Lower leg skin (tissue), 4 donors: ENCODE measurements around the gene MAP3K7CL. TPM values are rescaled to one million over a fixed set of nuclear protein-coding genes. Genes with fewer than 3 reads are reported as not detected.

Experiments
- DNase-seq, 2 donors: peaks; one replicate each; pipeline ENCODE4 v3.0.0-alpha.2; 2019; ENCODE audit warnings: low spot score in 2 of 2
- H3K4me3 ChIP-seq: fragments of 200-600 bp; sonication (generic); 2 replicates; pipeline ENCODE4 v1.5.1; 2017; ENCODE audit warnings: mild to moderate bottlenecking, low read depth; ENCODE audit not compliant: poor library complexity, severe bottlenecking
- CTCF ChIP-seq, 3 donors: fragments of 450-650 bp; IDR thresholded peaks; one replicate each; pipeline ENCODE4 v1.5.1; 2016; ENCODE audit warnings: antibody characterized with exemption in 3 of 3, mild to moderate bottlenecking in 3 of 3, moderate library complexity in 2 of 3
- POLR2A ChIP-seq, 2 donors: fragments of 450-650 bp; IDR thresholded peaks; one replicate each; pipeline ENCODE4 v1.6.1; 2016 to 2017; ENCODE audit warnings: antibody characterized with exemption in 2 of 2, mild to moderate bottlenecking in 1 of 2, moderate library complexity in 1 of 2
- WGBS, 2 donors: methylation state at CpG; one replicate each; pipeline ENCODE4 v1.1.5; 2018; 5-methylcytosine and 5-hydroxymethylcytosine counted together
- intact Hi-C: fragments of 100-400 bp; cut with DNase I; formaldehyde crosslinking; loops from one replicate; pipeline ENCODE4 v1.15.0; 2023; ENCODE audit warnings: low total_unique reads
- total RNA-seq, 4 donors: library from RNA; depleted of rRNA; stranded (reverse); fragments of >200 nt; gene quantifications; one replicate each; pipeline ENCODE4 v1.1.0, GENCODE V29; 2016

The MAP3K7CL gene
- total RNA-seq, 4 donors from 2014 or later: 4.6 to 17.1 (median 8.8) TPM

DNA sequence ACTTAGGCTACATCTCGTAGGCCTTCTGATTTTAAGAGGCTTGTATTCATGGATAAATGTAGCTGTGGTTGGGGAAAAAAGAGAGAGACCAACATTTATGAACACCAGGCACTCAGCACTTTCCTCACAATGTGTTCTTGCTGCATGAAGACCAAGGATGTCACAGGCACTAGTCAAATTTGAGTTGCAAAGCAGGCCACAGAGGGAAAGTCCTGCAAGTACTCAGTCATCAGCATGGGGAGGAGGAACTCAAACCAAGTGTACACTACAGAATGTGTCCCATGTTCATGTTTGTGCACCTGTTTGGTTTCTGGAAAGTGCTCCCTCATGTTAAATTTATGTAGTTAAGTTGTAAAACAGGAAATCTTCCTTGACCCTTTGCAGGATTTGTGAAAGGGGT lies 8.7 kb upstream of the MAP3K7CL start:
- no peak for DNase-seq
- TF ChIP-seq CTCF (IDR thresholded peaks at IDR 0.05): no peak
- TF ChIP-seq POLR2A (IDR thresholded peaks at IDR 0.05): no peak
- intact Hi-C loops: no loop called here
- WGBS, 2 donors: 90 to 100% methylated on average over 1 of the region's 1 CpG
- H3K4me3 ChIP-seq: no peak overlapping the region

DNA sequence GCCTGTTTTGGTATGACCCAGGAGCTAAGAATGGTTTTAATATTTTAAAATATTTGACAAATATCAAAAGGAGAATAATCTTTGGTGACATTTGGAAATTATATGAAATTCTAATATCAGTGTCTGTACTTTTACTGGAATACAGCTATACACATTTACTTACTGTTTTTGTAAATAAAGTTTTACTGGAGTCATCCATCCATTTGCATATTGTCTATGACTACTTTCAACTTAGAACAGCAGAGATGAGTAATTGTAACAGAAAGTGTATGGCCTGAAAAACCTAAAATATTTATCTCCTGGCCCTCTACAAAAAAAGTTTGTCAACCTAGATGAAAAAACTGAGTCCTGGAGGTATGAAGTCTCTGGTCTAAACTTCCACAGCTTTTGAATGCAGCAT lies 5.8 kb upstream of the MAP3K7CL start:
- intact Hi-C loops: no loop called here
- TF ChIP-seq POLR2A (IDR thresholded peaks at IDR 0.05) (no peak), CTCF (IDR thresholded peaks at IDR 0.05) (no peak)
- DNase-seq: no peak
- H3K4me3 ChIP-seq: no peak overlapping the region

DNA sequence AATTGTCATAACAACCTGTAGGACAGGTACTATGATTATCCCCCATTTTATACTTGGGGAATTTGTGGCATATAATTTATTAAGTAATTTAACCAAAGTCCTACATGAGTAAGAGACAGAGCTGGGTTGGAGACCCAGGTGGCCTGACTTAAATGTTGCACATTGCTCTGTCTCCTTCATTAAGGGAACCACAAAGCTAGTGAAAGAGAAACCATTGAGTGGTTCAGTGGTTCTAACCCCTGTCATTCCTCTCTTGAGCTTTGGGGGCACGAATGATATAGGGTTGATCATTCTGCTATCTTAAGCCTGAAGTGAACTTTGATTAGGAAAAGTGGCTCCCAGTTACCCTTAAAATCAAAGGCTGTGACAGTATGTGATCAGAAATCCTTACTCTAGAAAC lies 5.3 kb upstream of the MAP3K7CL start:
- no peak overlapping the region for H3K4me3 ChIP-seq
- intact Hi-C loops: no loop called here
- no peak for TF ChIP-seq CTCF (IDR thresholded peaks at IDR 0.05)
- TF ChIP-seq POLR2A (IDR thresholded peaks at IDR 0.05): no peak
- 81 to 84% methylated on average over 1 of the region's 1 CpG for WGBS, 2 donors
- no peak for DNase-seq

DNA sequence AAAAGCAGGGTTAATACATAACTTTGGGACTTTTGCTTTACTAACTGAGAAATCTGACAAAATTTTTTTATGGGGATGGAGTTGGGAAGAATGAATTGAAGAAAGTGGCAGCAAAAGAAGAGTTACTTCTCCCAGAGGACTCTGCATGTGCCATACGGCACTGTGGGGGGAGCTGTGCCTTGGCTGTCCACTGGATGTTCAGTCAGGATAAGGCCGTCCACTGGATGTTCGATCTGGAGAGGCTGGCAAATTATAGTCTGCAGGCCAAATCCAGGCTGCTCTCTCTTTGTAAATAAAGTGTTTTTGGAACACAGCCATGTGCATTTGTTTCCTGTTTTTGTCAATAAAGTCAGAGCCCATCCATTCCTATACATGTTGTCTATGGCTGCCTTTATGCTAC lies 4.5 kb upstream of the MAP3K7CL start:
- intact Hi-C loops: no loop called here
- DNase-seq: no peak
- TF ChIP-seq CTCF (IDR thresholded peaks at IDR 0.05) (no peak), POLR2A (IDR thresholded peaks at IDR 0.05) (no peak)
- no peak overlapping the region for H3K4me3 ChIP-seq
- WGBS, 2 donors: 53 to 83% methylated on average over 3 of the region's 3 CpGs

DNA sequence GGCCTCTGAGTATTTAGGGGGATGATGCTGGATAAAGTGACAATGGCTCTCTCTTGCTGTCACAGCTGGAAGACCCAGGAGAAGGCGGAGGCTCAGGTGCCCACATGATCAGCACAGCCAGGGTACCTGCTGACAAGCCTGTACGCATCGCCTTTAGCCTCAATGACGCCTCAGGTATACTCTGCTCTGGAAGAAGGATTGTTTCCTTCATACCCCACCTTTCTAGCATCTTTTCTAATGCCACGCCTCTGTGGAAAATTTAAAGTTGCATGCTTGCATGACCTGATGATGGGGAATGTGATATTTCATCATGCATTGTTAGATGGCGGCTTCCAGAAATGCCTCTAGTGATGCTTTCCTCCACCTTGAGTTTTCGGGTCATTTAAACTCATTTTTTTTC lies 2.8 kb downstream of the MAP3K7CL start:
- no peak for DNase-seq
- TF ChIP-seq CTCF (IDR thresholded peaks at IDR 0.05): no peak
- no peak for TF ChIP-seq POLR2A (IDR thresholded peaks at IDR 0.05)
- intact Hi-C loops: no loop called here
- WGBS, 2 donors: 88 to 93% methylated on average over 7 of the region's 7 CpGs
- H3K4me3 ChIP-seq: no peak overlapping the region

GRCh38 chr21:29133796-29134195 lies 3.4 kb downstream of the MAP3K7CL start:
- TF ChIP-seq CTCF (IDR thresholded peaks at IDR 0.05): no peak
- WGBS, 2 donors: 93 to 94% methylated on average over 5 of the region's 5 CpGs
- no peak for DNase-seq
- intact Hi-C loops: no loop called here
- no peak overlapping the region for H3K4me3 ChIP-seq
